Liver (tissue), 9 donors: ENCODE data around the gene RBM5. TPM values are rescaled to one million over a fixed set of nuclear protein-coding genes. Genes with fewer than 3 reads are reported as not detected.
"Not testable (repeated sequence)": the region's sequence is repeated elsewhere in the genome, so short reads cannot be mapped to it uniquely, and the experiment has no call there.

Experiments used
- DNase-seq: peaks from one replicate; pipeline ENCODE4 v3.0.0-alpha.2; 2017; ENCODE audit warnings: low spot score
- H3K27ac ChIP-seq, 2 donors: one replicate each; pipeline ENCODE4 v1.7.0; 2013; ENCODE audit warnings: inconsistent platforms in 2 of 2, low read length in 2 of 2, control low read depth in 1 of 2, low read depth in 1 of 2, mild to moderate bottlenecking in 1 of 2
- H3K27me3 ChIP-seq, 4 donors: one replicate each; pipeline versions ENCODE4 v1.6.1 to v1.7.0; 2013; ENCODE audit warnings: low read length in 3 of 4, inconsistent platforms in 1 of 4, mild to moderate bottlenecking in 1 of 4, moderate library complexity in 1 of 4; ENCODE audit not compliant: control insufficient read depth in 4 of 4, insufficient read depth in 4 of 4
- H3K36me3 ChIP-seq, 4 donors: one replicate each; pipeline versions ENCODE4 v1.6.1 to v1.7.0; 2013; ENCODE audit warnings: low read length in 3 of 4, mild to moderate bottlenecking in 3 of 4, low read depth in 1 of 4, moderate library complexity in 1 of 4; ENCODE audit not compliant: control insufficient read depth in 4 of 4, insufficient read depth in 3 of 4
- H3K4me1 ChIP-seq, 4 donors: one replicate each; pipeline versions ENCODE4 v1.6.1 to v1.7.0; 2013; ENCODE audit warnings: low read length in 3 of 4, mild to moderate bottlenecking in 3 of 4, moderate library complexity in 1 of 4; ENCODE audit not compliant: control insufficient read depth in 4 of 4, insufficient read depth in 4 of 4
- H3K4me3 ChIP-seq, 3 donors: one replicate each; pipeline versions ENCODE4 v1.6.1 to v1.7.0; 2013; ENCODE audit warnings: low read length in 3 of 3, control low read depth in 1 of 3, low read depth in 1 of 3, mild to moderate bottlenecking in 1 of 3
- H3K9ac ChIP-seq, 2 donors: one replicate each; pipeline ENCODE4 v1.7.0; 2013; ENCODE audit warnings: low read length in 2 of 2, mild to moderate bottlenecking in 2 of 2, moderate library complexity in 2 of 2, control low read depth in 1 of 2, low read depth in 1 of 2
- H3K9me3 ChIP-seq, 4 donors: one replicate each; pipeline versions ENCODE4 v1.6.1 to v1.7.0; 2013; ENCODE audit warnings: low read length in 3 of 4; ENCODE audit not compliant: control insufficient read depth in 4 of 4
- EGR1 ChIP-seq, 2 donors: IDR thresholded peaks; 2 replicates each; pipeline ENCODE4 v1.6.1; 2016 to 2018; ENCODE audit warnings: antibody characterized with exemption in 2 of 2, low read depth in 2 of 2
- FOXA1 ChIP-seq: IDR thresholded peaks from 2 replicates; pipeline ENCODE4 v1.6.1; 2016; ENCODE audit warnings: antibody characterized with exemption
- FOXA2 ChIP-seq: IDR thresholded peaks from 2 replicates; pipeline ENCODE4 v1.6.1; 2016; ENCODE audit warnings: antibody characterized with exemption
- GABPA ChIP-seq, 2 donors: IDR thresholded peaks in 1 of 2; conservative IDR thresholded peaks in 1 of 2; 2 replicates each; pipeline ENCODE4 v1.6.1; 2016; ENCODE audit warnings: antibody characterized with exemption in 2 of 2, mild to moderate bottlenecking in 1 of 2, moderate library complexity in 1 of 2
- HNF4G ChIP-seq: IDR thresholded peaks from 2 replicates; pipeline ENCODE4 v1.6.1; 2016; ENCODE audit warnings: antibody characterized with exemption
- JUND ChIP-seq, 2 donors: IDR thresholded peaks; 2 replicates each; pipeline ENCODE4 v1.6.1; 2016; ENCODE audit warnings: antibody characterized with exemption in 2 of 2
- NR2F2 ChIP-seq: IDR thresholded peaks from 2 replicates; pipeline ENCODE4 v1.6.1; 2016; ENCODE audit warnings: antibody characterized with exemption
- RXRA ChIP-seq, 2 donors: IDR thresholded peaks; 2 replicates each; pipeline ENCODE4 v1.6.1; 2017 to 2018; ENCODE audit warnings: antibody characterized with exemption in 2 of 2, mild to moderate bottlenecking in 1 of 2
- SP1 ChIP-seq: IDR thresholded peaks from 2 replicates; pipeline ENCODE4 v1.6.1; 2018; ENCODE audit warnings: antibody characterized with exemption, mild to moderate bottlenecking
- TAF1 ChIP-seq: conservative IDR thresholded peaks from 2 replicates; pipeline ENCODE4 v1.6.1; 2016; ENCODE audit warnings: antibody characterized with exemption, mild to moderate bottlenecking
- YY1 ChIP-seq: IDR thresholded peaks from 2 replicates; pipeline ENCODE4 v1.6.1; 2016; ENCODE audit warnings: antibody characterized with exemption, mild to moderate bottlenecking
- WGBS: extraction: QIAGEN DNeasy Blood & Tissue Kit; methylation state at CpG from one replicate; pipeline ENCODE4 v1.1.7; 2013; 5-methylcytosine and 5-hydroxymethylcytosine counted together
- polyA plus RNA-seq, 2 donors: library from polyadenylated mRNA; stranded (reverse) in 1 of 2; unstranded in 1 of 2; fragments of 200-250 nt in 1 of 2; fragments of >200 nt in 1 of 2; fragmentation: Nextera tagmentation in 1 of 2; extraction: Ambion mirVana in 1 of 2; gene quantifications; one replicate each; pipeline versions ENCODE4 v1.2.1 to v1.2.3, GENCODE V29; 2013 to 2015
- total RNA-seq, 2 donors: library from RNA; depleted of rRNA; stranded (reverse); fragments of >200 nt; gene quantifications; one replicate each; pipeline ENCODE4 v1.2.3, GENCODE V29; 2014
- TF ChIP-seq, protein P1 (sequence below): IDR thresholded peaks from 2 replicates; pipeline ENCODE4 v1.6.1; 2016; ENCODE audit warnings: antibody characterized with exemption, mild to moderate bottlenecking
- TF ChIP-seq, protein P2 (sequence below): fragments of 150-350 bp; IDR thresholded peaks from 2 replicates; pipeline ENCODE4 v1.5.1; 2017; ENCODE audit warnings: improper control_type of control experiment, low read depth, low read length; ENCODE audit not compliant: missing input control
- TF ChIP-seq, protein P3 (sequence below): IDR thresholded peaks from 2 replicates; pipeline ENCODE4 v1.6.1; 2016; ENCODE audit warnings: antibody characterized with exemption
- donor health status: healthy.
- donor health status: healthy.
- donor health status: healthy.
- donor health status: healthy.
- donor health status: healthy.

The RBM5 gene
- total and polyA plus RNA-seq, 4 donors, result 21.2 to 142 (median 64.3) TPM

DNA sequence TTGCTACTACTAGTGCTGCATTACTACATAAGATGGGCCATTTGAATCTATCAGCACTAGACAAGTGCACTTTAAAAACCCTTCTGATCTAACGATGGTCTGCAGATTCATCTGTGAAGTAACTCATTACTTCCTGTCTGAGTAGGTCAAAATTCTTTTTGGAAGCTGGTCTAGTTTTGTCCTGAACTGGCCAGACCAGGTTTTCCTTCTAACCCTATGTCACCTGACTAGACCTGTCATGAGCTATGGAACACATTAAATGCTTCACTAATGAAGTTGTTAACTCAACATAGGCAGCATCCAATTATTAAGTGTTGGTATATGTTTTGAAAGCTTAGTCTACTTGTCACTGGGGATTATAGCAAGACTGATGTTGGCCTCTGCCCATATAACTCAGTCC lies 10.1 kb upstream of the RBM5 start:
- Histone ChIP-seq H3K9me3 (no peaks in the 10 kb centered on the region), H3K27ac (no peak overlapping the region), H3K9ac (no peak overlapping the region), H3K4me1 (no peaks in the 10 kb centered on the region), H3K27me3 (no peaks in the 10 kb centered on the region), H3K36me3 (peaks cover 3 to 20% (median 12%) of the 10 kb centered on the region in 4 donors), H3K4me3 (no peak overlapping the region)
- TF ChIP-seq TAF1, result no peak
- TF ChIP-seq, protein P1, sequence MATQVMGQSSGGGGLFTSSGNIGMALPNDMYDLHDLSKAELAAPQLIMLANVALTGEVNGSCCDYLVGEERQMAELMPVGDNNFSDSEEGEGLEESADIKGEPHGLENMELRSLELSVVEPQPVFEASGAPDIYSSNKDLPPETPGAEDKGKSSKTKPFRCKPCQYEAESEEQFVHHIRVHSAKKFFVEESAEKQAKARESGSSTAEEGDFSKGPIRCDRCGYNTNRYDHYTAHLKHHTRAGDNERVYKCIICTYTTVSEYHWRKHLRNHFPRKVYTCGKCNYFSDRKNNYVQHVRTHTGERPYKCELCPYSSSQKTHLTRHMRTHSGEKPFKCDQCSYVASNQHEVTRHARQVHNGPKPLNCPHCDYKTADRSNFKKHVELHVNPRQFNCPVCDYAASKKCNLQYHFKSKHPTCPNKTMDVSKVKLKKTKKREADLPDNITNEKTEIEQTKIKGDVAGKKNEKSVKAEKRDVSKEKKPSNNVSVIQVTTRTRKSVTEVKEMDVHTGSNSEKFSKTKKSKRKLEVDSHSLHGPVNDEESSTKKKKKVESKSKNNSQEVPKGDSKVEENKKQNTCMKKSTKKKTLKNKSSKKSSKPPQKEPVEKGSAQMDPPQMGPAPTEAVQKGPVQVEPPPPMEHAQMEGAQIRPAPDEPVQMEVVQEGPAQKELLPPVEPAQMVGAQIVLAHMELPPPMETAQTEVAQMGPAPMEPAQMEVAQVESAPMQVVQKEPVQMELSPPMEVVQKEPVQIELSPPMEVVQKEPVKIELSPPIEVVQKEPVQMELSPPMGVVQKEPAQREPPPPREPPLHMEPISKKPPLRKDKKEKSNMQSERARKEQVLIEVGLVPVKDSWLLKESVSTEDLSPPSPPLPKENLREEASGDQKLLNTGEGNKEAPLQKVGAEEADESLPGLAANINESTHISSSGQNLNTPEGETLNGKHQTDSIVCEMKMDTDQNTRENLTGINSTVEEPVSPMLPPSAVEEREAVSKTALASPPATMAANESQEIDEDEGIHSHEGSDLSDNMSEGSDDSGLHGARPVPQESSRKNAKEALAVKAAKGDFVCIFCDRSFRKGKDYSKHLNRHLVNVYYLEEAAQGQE, result no peak
- no peak for TF ChIP-seq FOXA1
- no peak for TF ChIP-seq FOXA2
- TF ChIP-seq NR2F2, result no peak
- no peak for TF ChIP-seq JUND (IDR thresholded peaks at IDR 0.05)
- TF ChIP-seq, protein P2, sequence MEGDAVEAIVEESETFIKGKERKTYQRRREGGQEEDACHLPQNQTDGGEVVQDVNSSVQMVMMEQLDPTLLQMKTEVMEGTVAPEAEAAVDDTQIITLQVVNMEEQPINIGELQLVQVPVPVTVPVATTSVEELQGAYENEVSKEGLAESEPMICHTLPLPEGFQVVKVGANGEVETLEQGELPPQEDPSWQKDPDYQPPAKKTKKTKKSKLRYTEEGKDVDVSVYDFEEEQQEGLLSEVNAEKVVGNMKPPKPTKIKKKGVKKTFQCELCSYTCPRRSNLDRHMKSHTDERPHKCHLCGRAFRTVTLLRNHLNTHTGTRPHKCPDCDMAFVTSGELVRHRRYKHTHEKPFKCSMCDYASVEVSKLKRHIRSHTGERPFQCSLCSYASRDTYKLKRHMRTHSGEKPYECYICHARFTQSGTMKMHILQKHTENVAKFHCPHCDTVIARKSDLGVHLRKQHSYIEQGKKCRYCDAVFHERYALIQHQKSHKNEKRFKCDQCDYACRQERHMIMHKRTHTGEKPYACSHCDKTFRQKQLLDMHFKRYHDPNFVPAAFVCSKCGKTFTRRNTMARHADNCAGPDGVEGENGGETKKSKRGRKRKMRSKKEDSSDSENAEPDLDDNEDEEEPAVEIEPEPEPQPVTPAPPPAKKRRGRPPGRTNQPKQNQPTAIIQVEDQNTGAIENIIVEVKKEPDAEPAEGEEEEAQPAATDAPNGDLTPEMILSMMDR, result no peak
- TF ChIP-seq, protein P3, sequence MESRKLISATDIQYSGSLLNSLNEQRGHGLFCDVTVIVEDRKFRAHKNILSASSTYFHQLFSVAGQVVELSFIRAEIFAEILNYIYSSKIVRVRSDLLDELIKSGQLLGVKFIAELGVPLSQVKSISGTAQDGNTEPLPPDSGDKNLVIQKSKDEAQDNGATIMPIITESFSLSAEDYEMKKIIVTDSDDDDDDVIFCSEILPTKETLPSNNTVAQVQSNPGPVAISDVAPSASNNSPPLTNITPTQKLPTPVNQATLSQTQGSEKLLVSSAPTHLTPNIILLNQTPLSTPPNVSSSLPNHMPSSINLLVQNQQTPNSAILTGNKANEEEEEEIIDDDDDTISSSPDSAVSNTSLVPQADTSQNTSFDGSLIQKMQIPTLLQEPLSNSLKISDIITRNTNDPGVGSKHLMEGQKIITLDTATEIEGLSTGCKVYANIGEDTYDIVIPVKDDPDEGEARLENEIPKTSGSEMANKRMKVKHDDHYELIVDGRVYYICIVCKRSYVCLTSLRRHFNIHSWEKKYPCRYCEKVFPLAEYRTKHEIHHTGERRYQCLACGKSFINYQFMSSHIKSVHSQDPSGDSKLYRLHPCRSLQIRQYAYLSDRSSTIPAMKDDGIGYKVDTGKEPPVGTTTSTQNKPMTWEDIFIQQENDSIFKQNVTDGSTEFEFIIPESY, result no peak
- TF ChIP-seq EGR1 (IDR thresholded peaks at IDR 0.05; ENCODE audit: low read depth in 2 of 2), result no peak
- no peak for TF ChIP-seq RXRA (IDR thresholded peaks at IDR 0.05)
- TF ChIP-seq GABPA (IDR thresholded peaks at IDR 0.05 in 1 of 2, conservative IDR thresholded peaks at IDR 0.05 in 1 of 2), result no peak
- no peak for TF ChIP-seq YY1
- TF ChIP-seq SP1, result no peak
- TF ChIP-seq HNF4G, result no peak
- DNase-seq, result no peak
- 61% methylated on average over 1 of the region's 1 CpG for WGBS

DNA sequence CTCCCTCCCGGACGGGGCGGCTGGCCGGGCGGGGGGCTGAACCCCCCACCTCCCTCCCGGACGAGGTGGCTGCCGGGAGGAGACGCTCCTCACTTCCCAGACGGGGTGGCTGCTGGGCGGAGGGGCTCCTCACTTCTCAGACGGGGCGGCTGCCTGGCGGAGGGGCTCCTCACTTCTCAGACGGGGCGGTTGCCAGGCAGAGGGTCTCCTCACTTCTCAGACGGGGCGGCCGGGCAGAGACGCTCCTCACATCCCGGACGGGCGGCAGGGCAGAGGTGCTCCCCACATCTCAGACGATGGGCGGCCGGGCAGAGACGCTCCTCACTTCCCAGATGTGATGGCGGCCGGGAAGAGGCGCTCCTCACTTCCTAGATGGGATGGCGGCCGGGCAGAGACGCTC lies 3.8 kb upstream of the RBM5 start:
- not testable (repeated sequence) for H3K9ac ChIP-seq, H3K27me3 ChIP-seq, DNase-seq, H3K27ac ChIP-seq, H3K9me3 ChIP-seq, H3K4me1 ChIP-seq, H3K36me3 ChIP-seq, H3K4me3 ChIP-seq
- WGBS, result 97% methylated on average over 24 of the region's 33 CpGs
